BJ (cell line): ENCODE results near the gene PRKAR2B. TPM values are rescaled to one million over a fixed set of nuclear protein-coding genes. Genes with fewer than 3 reads are reported as not detected.
A peak's percentile ranks its signal among the peaks of the same experiment; 100 is the strongest.

ENCODE experiments used
- CTCF ChIA-PET: fragments of 350-600 bp; formaldehyde crosslinking; extraction: SDS; loops from one replicate; lab custom pipeline; 2021; ENCODE audit warnings: antibody characterized with exemption, inconsistent platforms; lab: Yijun Ruan, JAX
- POLR2A ChIA-PET: fragments of 300-600 bp; sonication (Branson Sonifier 250); formaldehyde crosslinking; extraction: SDS; loops from one replicate; lab custom pipeline; 2021; ENCODE audit warnings: antibody characterized with exemption; lab: Charles Lee
- DNase-seq: peaks from one replicate; pipeline ENCODE4 v3.0.0-alpha.2; 2011; ENCODE audit warnings: low read depth
- H3K27me3 ChIP-seq: 2 replicates; pipeline ENCODE4 v1.6.0; 2011; ENCODE audit warnings: low read length; ENCODE audit not compliant: control insufficient read depth, insufficient read depth
- H3K36me3 ChIP-seq: 2 replicates; pipeline ENCODE4 v1.5.1; 2011; ENCODE audit warnings: low read length; ENCODE audit not compliant: control insufficient read depth, insufficient read depth
- H3K4me3 ChIP-seq: 2 replicates; pipeline ENCODE4 v1.5.1; 2011; ENCODE audit warnings: low read depth, mild to moderate bottlenecking, control low read depth, low read length
- CTCF ChIP-seq: IDR thresholded peaks from 2 replicates; pipeline ENCODE4 v1.5.1; 2011; ENCODE audit warnings: low read depth, mild to moderate bottlenecking, control low read depth, inconsistent platforms, low read length, moderate library complexity; ENCODE audit not compliant: insufficient read depth
- polyA minus RNA-seq: library from RNA; depleted of rRNA, polyadenylated mRNA; stranded (reverse); fragments of >200 nt; gene quantifications from 2 replicates; pipeline ENCODE4 v1.2.3, GENCODE V29; 2011; rRNA and poly(A)+ RNA removed
- polyA plus RNA-seq: library from polyadenylated mRNA; depleted of rRNA; stranded (reverse); fragments of >200 nt; gene quantifications from 2 replicates; pipeline ENCODE4 v1.2.3, GENCODE V29; 2011; rRNA removed

PRKAR2B gene
- polyA plus RNA-seq (2.6 and 5.1 TPM in 2 replicates), polyA minus RNA-seq (2.0 TPM in 2 replicates)

GRCh38 chr7:107044347-107045194 lies at the start of gene PRKAR2B:
Gene PRKAR2B, plus strand, starts transcription at chr7:107044705. Its CDS starts 203 bp downstream, at chr7:107044908.
- H3K36me3 ChIP-seq = no peaks in the 10 kb centered on the region
- H3K27me3 ChIP-seq = no peaks in the 10 kb centered on the region
- POLR2A ChIA-PET = no interaction called here
- TF ChIP-seq CTCF = no peak
- CTCF ChIA-PET = interaction anchor here (0.6 kb wide), 1 partner anchor 95 kb away, joined by 3 read pairs; no protein-coding TSS in a partner anchor
- no peak for DNase-seq
- H3K4me3 ChIP-seq = peak within 1 kb of the TSS; percentile 84

- no peak for TF ChIP-seq CTCF
- ChIA-PET POLR2A (no interaction called here), CTCF (no interaction called here)
- no peak for DNase-seq
- no peaks in the 10 kb centered on the region; the same call in 1 of the 2 replicates for H3K27me3 ChIP-seq
- H3K36me3 ChIP-seq = no peaks in the 10 kb centered on the region
- H3K4me3 ChIP-seq = no peak overlapping the region
These were observed 49.7 kb upstream of the PRKAR2B start for GRCh38 chr7:106994833-106995232.

GRCh38 chr7:106997487-106998271 lies 46.8 kb upstream of the PRKAR2B start:
- ChIA-PET CTCF (interaction anchor here (0.5 kb wide), 1 partner anchor 1472 kb away, joined by 4 read pairs; no protein-coding TSS in a partner anchor), POLR2A (no interaction called here)
- Histone ChIP-seq H3K36me3 (no peaks in the 10 kb centered on the region), H3K4me3 (no peak overlapping the region), H3K27me3 (no peaks in the 10 kb centered on the region; the same call in 1 of the 2 replicates)
- TF ChIP-seq CTCF = no peak
- no peak for DNase-seq

- Histone ChIP-seq H3K4me3 (no peak overlapping the region), H3K27me3 (no peaks in the 10 kb centered on the region; the same call in 1 of the 2 replicates), H3K36me3 (no peaks in the 10 kb centered on the region)
- POLR2A ChIA-PET = no interaction called here
- DNase-seq = no peak
- TF ChIP-seq CTCF = no peak
- CTCF ChIA-PET = no interaction called here
These were observed 45.5 kb upstream of the PRKAR2B start for GRCh38 chr7:106999023-106999422.

- Histone ChIP-seq H3K27me3 (no peaks in the 10 kb centered on the region), H3K4me3 (no peak overlapping the region), H3K36me3 (no peaks in the 10 kb centered on the region)
- TF ChIP-seq CTCF = no peak
- CTCF ChIA-PET = no interaction called here
- POLR2A ChIA-PET = no interaction called here
- no peak for DNase-seq
These were observed 43.0 kb upstream of the PRKAR2B start for GRCh38 chr7:107001490-107001889.
